Suprapubic skin (tissue), 4 donors: ENCODE results near the gene FBXL19. TPM values are rescaled to one million over a fixed set of nuclear protein-coding genes. Genes with fewer than 3 reads are reported as not detected.

Experiments used
- DNase-seq, 2 donors: peaks; one replicate each; pipeline ENCODE4 v3.0.0-alpha.2; 2019; ENCODE audit warnings: low spot score in 2 of 2
- H3K27ac ChIP-seq: fragments of 200-600 bp; sonication (generic); one replicate; pipeline ENCODE4 v1.5.1; 2019
- H3K27me3 ChIP-seq: fragments of 200-600 bp; sonication (generic); one replicate; pipeline ENCODE4 v1.5.1; 2019
- H3K36me3 ChIP-seq: fragments of 200-600 bp; sonication (generic); one replicate; pipeline ENCODE4 v1.5.1; 2019
- H3K4me1 ChIP-seq: fragments of 200-600 bp; sonication (generic); one replicate; pipeline ENCODE4 v1.5.1; 2019
- H3K4me3 ChIP-seq: fragments of 200-600 bp; sonication (generic); one replicate; pipeline ENCODE4 v1.5.1; 2019; ENCODE audit warnings: mild to moderate bottlenecking
- H3K9me3 ChIP-seq: fragments of 200-600 bp; sonication (generic); one replicate; pipeline ENCODE4 v1.5.1; 2019
- EP300 ChIP-seq: sonication (generic); formaldehyde crosslinking; IDR thresholded peaks from one replicate; pipeline ENCODE4 v1.6.1; 2017; ENCODE audit warnings: antibody characterized with exemption
- POLR2A ChIP-seq, 2 donors: fragments of 450-650 bp; IDR thresholded peaks; one replicate each; pipeline ENCODE4 v1.6.1; 2017; ENCODE audit warnings: antibody characterized with exemption in 2 of 2, mild to moderate bottlenecking in 2 of 2, moderate library complexity in 2 of 2
- POLR2AphosphoS5 ChIP-seq, 3 donors: sonication (generic); formaldehyde crosslinking; IDR thresholded peaks; one replicate each; pipeline ENCODE4 v1.6.1; 2017; ENCODE audit warnings: antibody characterized with exemption in 3 of 3
- WGBS: methylation state at CpG from one replicate; pipeline ENCODE4 v1.1.5; 2018; 5-methylcytosine and 5-hydroxymethylcytosine counted together
- total RNA-seq, 4 donors: library from RNA; depleted of rRNA; stranded (reverse); fragments of >200 nt; gene quantifications; one replicate each; pipeline ENCODE4 v1.1.0, GENCODE V29; 2016
- TF ChIP-seq, protein P1 (sequence below), 2 donors: fragments of 200-600 bp in 1 of 2; fragments of 450-650 bp in 1 of 2; sonication (generic) in 1 of 2; IDR thresholded peaks; one replicate each; pipeline ENCODE4 v1.5.1; 2016 to 2019; ENCODE audit warnings: antibody characterized with exemption in 2 of 2, mild to moderate bottlenecking in 1 of 2, moderate library complexity in 1 of 2

FBXL19 gene
- total RNA-seq, 4 donors from 2014 or later: 21.7 to 28.7 (median 24.5) TPM

DNA sequence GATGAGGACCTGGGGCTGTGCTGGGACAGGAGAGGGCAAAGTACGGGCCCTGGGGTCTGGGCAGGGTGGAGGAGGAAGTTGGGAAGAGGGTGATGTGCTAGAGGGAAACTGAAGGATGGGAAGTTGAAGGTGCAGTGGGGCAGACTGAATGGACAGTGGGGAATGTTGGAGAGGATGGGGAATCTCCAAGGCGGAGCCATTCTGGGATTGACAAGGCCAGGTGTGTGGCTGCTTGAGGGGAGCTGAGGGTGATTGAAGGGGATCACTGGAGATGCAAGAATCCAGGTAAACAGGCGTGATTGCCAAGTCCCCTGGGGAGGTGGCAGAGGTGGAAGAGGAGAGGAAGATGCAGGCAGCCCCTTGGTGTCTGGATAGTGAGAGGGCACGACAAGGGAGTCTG, 53.1 kb downstream of the FBXL19 start:
- WGBS: 95% methylated on average over 4 of the region's 4 CpGs
- Histone ChIP-seq H3K36me3 (peaks cover 98% of the 10 kb centered on the region), H3K9me3 (no peaks in the 10 kb centered on the region), H3K4me3 (no peak overlapping the region), H3K27ac (no peak overlapping the region), H3K4me1 (no peaks in the 10 kb centered on the region), H3K27me3 (no peaks in the 10 kb centered on the region)
- no peak for TF ChIP-seq EP300
- no peak for TF ChIP-seq POLR2A (IDR thresholded peaks at IDR 0.05)
- TF ChIP-seq POLR2AphosphoS5 (IDR thresholded peaks at IDR 0.05): no peak
- TF ChIP-seq, protein P1, sequence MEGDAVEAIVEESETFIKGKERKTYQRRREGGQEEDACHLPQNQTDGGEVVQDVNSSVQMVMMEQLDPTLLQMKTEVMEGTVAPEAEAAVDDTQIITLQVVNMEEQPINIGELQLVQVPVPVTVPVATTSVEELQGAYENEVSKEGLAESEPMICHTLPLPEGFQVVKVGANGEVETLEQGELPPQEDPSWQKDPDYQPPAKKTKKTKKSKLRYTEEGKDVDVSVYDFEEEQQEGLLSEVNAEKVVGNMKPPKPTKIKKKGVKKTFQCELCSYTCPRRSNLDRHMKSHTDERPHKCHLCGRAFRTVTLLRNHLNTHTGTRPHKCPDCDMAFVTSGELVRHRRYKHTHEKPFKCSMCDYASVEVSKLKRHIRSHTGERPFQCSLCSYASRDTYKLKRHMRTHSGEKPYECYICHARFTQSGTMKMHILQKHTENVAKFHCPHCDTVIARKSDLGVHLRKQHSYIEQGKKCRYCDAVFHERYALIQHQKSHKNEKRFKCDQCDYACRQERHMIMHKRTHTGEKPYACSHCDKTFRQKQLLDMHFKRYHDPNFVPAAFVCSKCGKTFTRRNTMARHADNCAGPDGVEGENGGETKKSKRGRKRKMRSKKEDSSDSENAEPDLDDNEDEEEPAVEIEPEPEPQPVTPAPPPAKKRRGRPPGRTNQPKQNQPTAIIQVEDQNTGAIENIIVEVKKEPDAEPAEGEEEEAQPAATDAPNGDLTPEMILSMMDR (IDR thresholded peaks at IDR 0.05): no peak
- DNase-seq: no peak

- WGBS: 85% methylated on average over 16 of the region's 17 CpGs
- no peak overlapping the region for H3K4me3 ChIP-seq
- H3K27me3 ChIP-seq: no peaks in the 10 kb centered on the region
- no peaks in the 10 kb centered on the region for H3K9me3 ChIP-seq
- H3K4me1 ChIP-seq: peaks cover 3% of the 10 kb centered on the region
- no peak for TF ChIP-seq POLR2A (IDR thresholded peaks at IDR 0.05)
- no peak for TF ChIP-seq EP300
- TF ChIP-seq, protein P1 (IDR thresholded peaks at IDR 0.05): no peak
- TF ChIP-seq POLR2AphosphoS5 (IDR thresholded peaks at IDR 0.05): no peak
- peaks cover 91% of the 10 kb centered on the region for H3K36me3 ChIP-seq
- no peak for DNase-seq
- H3K27ac ChIP-seq: no peak overlapping the region
These were observed 54.1 kb downstream of the FBXL19 start for GRCh38 chr16:30977502-30977901.

DNA sequence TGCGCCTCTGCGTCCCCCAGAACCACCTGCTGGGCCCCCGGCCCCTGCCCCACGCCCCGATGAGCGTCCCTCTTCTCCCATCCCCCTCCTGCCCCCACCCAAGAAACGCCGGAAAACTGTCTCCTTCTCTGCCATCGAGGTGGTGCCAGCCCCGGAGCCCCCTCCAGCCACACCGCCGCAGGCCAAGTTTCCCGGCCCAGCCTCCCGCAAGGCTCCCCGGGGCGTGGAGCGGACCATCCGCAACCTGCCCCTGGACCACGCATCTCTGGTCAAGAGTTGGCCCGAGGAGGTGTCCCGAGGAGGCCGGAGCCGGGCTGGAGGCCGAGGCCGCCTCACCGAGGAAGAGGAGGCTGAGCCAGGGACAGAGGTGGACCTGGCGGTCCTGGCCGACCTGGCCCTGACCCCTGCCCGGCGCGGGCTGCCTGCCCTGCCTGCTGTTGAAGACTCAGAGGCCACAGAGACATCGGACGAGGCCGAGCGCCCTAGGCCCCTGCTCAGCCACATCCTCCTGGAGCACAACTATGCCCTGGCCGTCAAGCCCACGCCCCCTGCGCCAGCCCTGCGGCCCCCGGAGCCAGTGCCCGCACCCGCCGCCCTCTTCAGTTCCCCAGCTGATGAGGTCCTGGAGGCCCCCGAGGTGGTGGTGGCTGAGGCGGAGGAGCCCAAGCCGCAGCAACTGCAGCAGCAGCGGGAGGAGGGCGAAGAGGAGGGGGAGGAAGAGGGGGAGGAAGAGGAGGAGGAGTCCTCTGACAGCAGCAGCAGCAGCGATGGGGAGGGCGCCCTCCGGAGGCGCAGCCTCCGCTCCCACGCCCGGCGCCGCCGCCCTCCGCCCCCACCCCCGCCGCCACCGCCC, 56.0 kb downstream of the FBXL19 start:
- 95% methylated on average over 19 of the region's 62 CpGs for WGBS
- Histone ChIP-seq H3K9me3 (no peaks in the 10 kb centered on the region), H3K27me3 (no peaks in the 10 kb centered on the region), H3K36me3 (peaks cover 89% of the 10 kb centered on the region), H3K27ac (no peak overlapping the region), H3K4me1 (peaks cover 12% of the 10 kb centered on the region), H3K4me3 (no peak overlapping the region)
- TF ChIP-seq, protein P1 (IDR thresholded peaks at IDR 0.05): no peak
- TF ChIP-seq POLR2AphosphoS5 (IDR thresholded peaks at IDR 0.05): no peak
- TF ChIP-seq POLR2A (IDR thresholded peaks at IDR 0.05): no peak
- TF ChIP-seq EP300: no peak
- no peak for DNase-seq

DNA sequence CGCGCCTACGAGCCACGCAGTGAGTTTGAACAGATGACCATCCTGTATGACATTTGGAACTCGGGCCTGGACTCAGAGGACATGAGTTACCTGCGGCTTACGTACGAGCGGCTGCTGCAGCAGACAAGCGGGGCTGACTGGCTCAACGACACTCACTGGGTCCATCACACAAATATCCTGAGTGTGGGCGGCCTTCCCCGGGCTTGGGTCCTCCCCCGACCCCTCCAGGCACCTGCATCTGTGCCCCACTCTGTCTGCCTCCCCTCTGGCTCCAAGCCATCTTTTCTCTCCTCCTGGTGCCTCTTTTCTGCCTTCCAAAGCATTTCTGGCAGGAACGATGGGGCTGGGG, 56.6 kb downstream of the FBXL19 start:
- H3K27ac ChIP-seq: no peak overlapping the region
- no peaks in the 10 kb centered on the region for H3K27me3 ChIP-seq
- H3K4me1 ChIP-seq: peaks cover 16% of the 10 kb centered on the region
- DNase-seq: no peak
- no peak overlapping the region for H3K4me3 ChIP-seq
- no peaks in the 10 kb centered on the region for H3K9me3 ChIP-seq
- H3K36me3 ChIP-seq: peaks cover 83% of the 10 kb centered on the region
- TF ChIP-seq EP300: no peak
- TF ChIP-seq POLR2AphosphoS5 (IDR thresholded peaks at IDR 0.05): no peak
- TF ChIP-seq, protein P1 (IDR thresholded peaks at IDR 0.05): no peak
- TF ChIP-seq POLR2A (IDR thresholded peaks at IDR 0.05): no peak
- 90% methylated on average over 10 of the region's 15 CpGs for WGBS

DNA sequence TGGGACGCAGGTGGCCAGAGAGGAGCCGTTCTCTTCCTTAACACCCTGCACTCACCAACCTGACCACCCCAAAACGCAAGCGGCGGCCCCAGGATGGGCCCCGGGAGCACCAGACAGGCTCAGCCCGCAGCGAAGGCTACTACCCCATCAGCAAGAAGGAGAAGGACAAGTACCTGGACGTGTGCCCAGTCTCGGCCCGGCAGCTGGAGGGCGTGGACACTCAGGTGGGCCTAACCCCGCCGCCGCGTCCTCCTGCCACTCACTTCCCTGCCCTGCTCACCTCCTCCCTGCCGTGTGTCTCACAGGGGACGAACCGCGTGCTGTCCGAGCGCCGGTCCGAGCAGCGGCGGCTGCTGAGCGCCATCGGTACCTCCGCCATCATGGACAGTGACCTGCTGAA, 57.1 kb downstream of the FBXL19 start:
- TF ChIP-seq POLR2AphosphoS5 (IDR thresholded peaks at IDR 0.05) (no peak), POLR2A (IDR thresholded peaks at IDR 0.05) (no peak), EP300 (no peak)
- TF ChIP-seq, protein P1 (IDR thresholded peaks at IDR 0.05): no peak
- H3K27ac ChIP-seq: no peak overlapping the region
- no peaks in the 10 kb centered on the region for H3K27me3 ChIP-seq
- no peaks in the 10 kb centered on the region for H3K9me3 ChIP-seq
- DNase-seq: peak in 1 of 2 donors; percentile 64
- peaks cover 21% of the 10 kb centered on the region for H3K4me1 ChIP-seq
- no peak overlapping the region for H3K4me3 ChIP-seq
- 78% methylated on average over 20 of the region's 29 CpGs for WGBS
- peaks cover 79% of the 10 kb centered on the region for H3K36me3 ChIP-seq
